Smooth muscle cell of the brain vasculature (primary cell): ENCODE data around the gene CGNL1.

Experiments used
- DNase-seq: peaks from one replicate; pipeline ENCODE4 v3.0.0-alpha.2; 2012; ENCODE audit warnings: low read depth, low spot score

The CGNL1 gene

GRCh38 chr15:57495554-57496165, 119.4 kb downstream of the CGNL1 start:
- DNase-seq, result no peak

DNA sequence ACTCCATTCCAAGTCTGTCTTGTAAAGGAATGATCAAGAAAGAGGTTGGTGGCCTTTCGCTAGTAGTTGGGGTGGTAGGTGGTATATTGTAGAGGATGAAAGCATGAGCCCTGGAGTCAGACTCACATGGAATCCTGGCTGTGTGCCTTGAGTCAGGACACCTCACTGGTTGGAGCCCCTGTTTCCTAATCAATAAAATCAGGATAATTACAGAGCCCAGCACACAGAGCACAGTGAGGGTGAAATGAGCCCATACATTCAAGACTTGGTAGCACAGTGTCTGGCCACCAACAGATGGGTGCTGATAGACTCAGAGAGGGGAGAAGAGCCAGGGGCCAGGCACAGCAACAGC, 120.3 kb downstream of the CGNL1 start:
- DNase-seq, result no peak

DNA sequence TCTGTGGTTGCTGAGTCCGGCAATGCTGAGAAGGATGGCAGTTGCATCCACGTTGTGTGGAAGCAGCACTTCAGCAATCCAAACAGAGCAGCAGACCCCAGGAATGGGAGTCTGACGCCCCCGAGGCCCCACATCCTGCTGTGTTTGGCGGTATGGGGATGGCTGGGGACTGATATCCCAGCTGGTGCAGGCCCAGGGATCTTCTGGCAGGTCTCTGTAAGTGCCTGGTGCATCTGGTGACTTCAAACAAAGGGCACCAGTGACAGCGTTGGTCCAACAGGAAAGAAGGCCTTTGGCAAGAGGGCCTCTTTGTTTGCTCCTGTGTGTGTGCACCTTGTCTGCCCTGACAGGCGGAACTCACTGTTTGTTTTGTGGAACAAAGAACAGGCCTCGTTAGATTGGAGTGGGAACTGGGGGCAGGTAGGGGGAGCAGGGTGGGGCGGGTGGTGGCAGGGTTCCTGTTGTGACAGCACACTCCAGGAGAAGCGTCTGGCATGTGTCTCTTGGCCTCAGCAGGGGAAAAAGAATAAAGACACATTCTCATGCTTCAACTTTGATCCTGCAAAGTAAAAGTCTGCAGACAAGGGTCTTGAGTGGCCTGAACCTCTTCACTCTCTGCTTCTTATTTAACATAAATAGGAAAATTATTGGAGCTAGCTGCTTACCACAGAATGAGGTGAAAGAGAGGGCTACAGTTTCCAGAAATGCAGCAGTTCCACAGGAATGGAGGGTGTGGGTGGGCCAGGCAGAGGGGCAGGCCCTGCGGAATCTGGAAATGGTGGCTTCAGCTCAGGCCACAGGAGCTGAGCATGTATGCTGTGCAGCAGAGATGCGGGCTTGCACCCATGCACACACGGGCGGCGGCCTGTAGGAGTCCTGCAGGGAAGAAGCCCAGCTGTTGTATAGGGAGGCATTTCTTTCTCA, 120.9 kb downstream of the CGNL1 start:
- no peak for DNase-seq

- no peak for DNase-seq
Observed at GRCh38 chr15:57500256-57500655, 124.0 kb downstream of the CGNL1 start.

DNA sequence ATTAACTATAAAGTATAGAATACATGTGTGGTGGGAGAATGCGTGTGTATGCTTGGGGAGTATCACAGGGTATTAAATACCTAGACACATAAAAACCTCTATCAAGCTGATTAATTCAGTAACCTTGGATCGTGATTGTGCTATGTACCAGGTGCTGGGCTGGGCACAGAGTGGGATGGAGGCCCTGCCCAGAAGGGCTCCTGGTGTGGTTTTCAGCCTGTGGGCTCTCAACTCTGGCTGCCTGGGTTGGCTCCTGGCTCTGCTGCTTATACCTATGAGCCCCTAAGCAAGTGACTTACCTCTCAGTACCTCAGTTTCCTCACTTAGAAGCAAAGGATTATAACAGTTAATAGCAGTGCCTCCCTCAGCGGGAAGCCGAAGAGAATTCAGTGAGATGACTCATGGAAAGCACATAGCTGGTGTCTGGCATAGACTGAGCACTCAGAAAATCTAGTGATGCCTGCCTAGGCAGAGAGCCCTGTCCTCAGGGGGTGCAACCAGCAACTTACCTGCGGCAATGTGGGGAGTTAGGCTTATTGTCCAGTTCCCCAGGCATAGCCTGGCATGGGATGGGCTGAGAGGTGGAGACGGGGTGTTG, 124.8 kb downstream of the CGNL1 start:
- no peak for DNase-seq

DNA sequence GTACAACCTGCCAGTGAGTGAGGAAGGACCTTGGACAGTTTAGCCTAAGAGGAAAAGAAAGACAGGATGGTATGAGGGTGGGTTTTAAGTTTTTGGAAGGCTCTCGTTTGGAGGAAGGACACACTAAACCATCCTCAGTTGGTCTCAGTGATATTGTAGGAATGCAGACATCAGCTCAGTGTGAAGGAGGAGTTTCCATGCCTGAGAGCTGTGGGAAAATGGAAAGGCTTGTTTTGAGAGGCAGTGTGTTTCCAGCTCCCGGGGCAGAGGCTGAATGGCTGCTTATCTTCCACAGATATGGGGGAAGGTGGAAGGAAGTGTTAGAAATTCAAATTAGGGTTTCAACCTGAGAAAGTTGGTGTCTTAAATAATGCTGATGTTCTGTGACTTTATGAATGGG, 125.8 kb downstream of the CGNL1 start:
- no peak for DNase-seq

GRCh38 chr15:57503051-57503702, 126.9 kb downstream of the CGNL1 start:
- no peak for DNase-seq

DNA sequence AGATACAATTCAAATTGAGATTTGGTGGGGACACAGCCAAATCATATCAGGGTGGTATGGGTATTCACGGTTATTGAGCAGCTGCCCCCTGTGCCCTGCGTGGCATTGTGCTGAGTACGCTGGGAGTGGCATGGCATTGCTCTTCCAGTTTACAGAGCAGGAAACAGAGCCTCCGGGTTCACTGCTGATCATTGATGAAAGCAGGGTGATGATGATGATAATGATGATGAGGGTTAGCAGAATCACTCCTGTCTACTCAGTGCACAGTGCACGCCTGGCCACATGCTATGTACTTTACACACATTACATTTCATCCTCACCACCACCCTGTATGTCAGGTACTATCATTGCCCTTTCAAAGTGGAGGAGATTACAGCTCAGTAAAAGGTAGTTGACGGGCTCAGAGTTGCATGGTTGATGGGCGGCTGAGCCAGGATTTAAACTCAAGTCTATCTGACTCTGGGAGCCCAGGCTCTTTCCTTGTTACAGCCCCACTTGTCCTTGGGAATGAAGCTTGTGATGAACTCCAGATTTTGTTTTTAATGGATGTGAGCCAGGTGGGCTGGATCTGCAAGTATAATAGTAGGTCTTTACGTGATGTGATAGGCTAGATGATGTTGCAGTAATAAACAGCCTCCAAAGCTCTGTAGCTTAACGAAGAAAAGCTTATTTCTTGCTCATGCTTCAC, 127.8 kb downstream of the CGNL1 start:
- no peak for DNase-seq

GRCh38 chr15:57504599-57504940, 128.3 kb downstream of the CGNL1 start:
- no peak for DNase-seq

- no peak for DNase-seq
Observed at GRCh38 chr15:57505056-57505715, 128.9 kb downstream of the CGNL1 start.

GRCh38 chr15:57505949-57506391, 129.7 kb downstream of the CGNL1 start:
- peak; percentile 92 for DNase-seq

DNA sequence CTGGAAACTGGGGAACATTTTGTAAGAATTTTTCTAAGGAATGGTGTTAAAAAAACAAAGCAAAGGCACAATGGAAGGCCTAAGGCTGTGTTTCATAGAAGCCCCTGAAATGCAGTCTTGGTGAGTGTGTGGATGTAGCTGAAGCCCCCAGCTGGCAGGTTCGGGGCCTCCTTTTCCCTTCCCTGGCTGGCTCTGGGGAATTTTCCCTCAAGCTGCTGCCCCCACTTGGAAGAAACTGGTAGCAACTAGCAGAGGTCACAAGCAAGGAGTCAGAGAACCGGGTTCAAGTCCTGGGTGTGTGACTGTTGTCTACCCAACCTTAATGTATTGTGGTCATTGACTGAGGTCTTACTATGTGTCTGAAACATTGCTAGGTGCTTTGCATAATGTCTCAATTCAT, 130.1 kb downstream of the CGNL1 start:
- DNase-seq, result no peak

DNA sequence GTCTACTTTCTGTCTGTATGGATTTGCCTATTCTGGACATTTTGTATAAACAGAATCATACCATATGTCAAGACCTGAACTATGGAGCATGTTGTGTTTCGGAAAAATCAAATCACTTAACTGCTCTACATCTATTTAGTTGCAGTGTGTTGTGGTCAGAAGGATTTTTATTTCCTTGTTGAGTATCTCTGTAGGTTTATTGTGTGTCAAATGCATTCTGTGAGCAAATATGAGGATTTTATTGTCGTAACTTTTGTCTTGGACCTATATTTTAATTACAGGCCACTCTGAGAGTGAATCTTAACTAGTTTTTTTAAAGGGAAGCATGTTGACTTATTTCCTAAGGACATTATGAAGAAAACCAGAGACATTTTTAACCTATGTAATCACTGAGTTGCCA, 130.8 kb downstream of the CGNL1 start:
- no peak for DNase-seq

DNA sequence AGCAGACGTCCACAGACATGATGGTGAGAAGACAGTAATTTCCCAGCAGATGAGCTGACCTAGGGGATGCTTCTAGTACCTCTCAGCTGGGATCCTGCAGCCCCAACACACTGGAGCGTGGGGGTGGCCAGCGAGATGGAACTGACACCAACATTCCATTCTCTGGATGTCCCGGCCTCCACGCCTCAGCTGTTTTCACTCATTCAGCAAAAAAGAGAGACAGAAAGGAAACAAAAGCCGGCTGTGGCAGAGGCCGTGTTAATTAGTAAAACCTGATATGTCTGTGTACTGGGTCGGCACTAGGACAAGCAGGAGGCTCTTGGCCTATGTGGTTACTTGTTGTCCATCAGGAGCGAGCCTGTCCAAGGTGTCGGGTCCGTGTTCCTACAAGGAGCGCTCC, 132.8 kb downstream of the CGNL1 start:
- DNase-seq, result no peak

- DNase-seq, result no peak
Observed at GRCh38 chr15:57509965-57510364, 133.7 kb downstream of the CGNL1 start.

DNA sequence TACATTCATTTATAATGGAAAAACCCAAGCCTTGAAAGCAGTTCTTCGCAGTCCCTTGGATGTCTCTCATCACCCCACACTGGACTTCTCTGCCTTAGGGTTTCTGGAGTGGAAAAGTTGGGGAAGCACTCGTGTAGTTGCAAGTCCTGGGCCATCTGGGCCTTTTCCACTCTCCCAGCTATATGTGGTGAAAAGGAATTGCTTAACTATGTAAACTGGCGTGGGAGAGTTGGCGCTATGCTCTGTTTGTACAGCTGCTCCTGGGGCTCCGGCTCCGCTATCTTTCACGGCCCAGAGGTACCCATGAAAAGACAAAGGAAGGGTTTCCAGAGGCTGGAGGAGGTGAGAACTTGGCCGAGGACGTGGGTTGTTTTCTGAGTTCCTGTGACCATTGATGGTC, 134.3 kb downstream of the CGNL1 start:
- peak; percentile 74 for DNase-seq

- no peak for DNase-seq
Observed at GRCh38 chr15:57516327-57517029, 140.2 kb downstream of the CGNL1 start.

- DNase-seq, result no peak
Observed at GRCh38 chr15:57517030-57517671, 140.8 kb downstream of the CGNL1 start.

GRCh38 chr15:57518779-57519405, 142.6 kb downstream of the CGNL1 start:
- DNase-seq, result no peak

DNA sequence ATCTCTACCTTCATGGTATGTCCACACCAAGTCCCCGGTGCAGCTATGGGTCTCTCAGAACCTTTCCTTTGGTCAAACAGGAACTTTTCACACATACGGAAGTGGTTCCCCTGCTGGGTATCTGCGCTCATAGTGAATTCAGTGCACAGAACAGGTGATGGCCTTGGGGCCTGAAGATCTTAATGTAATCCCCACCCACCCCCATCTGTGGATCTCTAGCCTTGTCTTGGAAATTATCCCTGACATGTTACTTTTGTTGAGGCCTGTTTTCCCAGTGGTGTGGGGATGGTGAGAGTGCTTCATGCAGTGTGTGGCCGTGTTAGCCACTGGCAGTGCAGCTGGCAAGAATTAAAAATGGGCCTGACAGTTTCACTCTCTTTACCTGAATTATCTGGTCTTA, 143.5 kb downstream of the CGNL1 start:
- no peak for DNase-seq
